ENCODE data around the gene CCM2L.

DNA sequence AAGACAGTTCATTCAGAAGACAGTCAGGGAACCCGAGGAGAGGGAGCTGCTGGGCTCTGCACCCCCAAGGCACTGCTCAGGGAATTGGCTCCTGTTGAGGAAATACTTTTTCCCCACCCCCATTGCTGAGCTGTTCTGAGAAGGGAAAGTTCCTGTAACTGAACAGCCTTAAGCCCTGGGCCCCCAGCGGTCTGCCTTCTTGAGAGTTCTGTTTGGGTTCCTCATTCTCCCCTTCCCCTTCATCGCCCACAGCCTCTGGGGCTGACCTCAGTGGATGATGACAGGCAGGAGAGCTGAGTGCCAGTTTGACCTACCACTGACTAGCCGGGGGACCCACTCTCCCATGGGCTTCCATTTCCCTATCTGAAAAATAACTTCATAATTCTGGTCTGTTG, 52.5 kb downstream of the CCM2L start:
- TF ChIP-seq, protein P1, sequence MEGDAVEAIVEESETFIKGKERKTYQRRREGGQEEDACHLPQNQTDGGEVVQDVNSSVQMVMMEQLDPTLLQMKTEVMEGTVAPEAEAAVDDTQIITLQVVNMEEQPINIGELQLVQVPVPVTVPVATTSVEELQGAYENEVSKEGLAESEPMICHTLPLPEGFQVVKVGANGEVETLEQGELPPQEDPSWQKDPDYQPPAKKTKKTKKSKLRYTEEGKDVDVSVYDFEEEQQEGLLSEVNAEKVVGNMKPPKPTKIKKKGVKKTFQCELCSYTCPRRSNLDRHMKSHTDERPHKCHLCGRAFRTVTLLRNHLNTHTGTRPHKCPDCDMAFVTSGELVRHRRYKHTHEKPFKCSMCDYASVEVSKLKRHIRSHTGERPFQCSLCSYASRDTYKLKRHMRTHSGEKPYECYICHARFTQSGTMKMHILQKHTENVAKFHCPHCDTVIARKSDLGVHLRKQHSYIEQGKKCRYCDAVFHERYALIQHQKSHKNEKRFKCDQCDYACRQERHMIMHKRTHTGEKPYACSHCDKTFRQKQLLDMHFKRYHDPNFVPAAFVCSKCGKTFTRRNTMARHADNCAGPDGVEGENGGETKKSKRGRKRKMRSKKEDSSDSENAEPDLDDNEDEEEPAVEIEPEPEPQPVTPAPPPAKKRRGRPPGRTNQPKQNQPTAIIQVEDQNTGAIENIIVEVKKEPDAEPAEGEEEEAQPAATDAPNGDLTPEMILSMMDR (IDR thresholded peaks at IDR 0.05 in 2 of 3, conservative IDR thresholded peaks at IDR 0.05 in 1 of 3; ENCODE audit: control insufficient read depth in 2 of 3, extremely low read depth in 1 of 3, insufficient read depth in 1 of 3, low read depth in 3 of 3, low read length in 3 of 3): no peak
- TF ChIP-seq EZH2 (IDR thresholded peaks at IDR 0.05; ENCODE audit: borderline replicate concordance, control insufficient read depth, low read depth, low read length) (no peak), POLR2AphosphoS5 (IDR thresholded peaks at IDR 0.05; ENCODE audit: low read length) (no peak), EED (IDR thresholded peaks at IDR 0.05; ENCODE audit: low read depth) (peak; percentile 81), NR2C2 (IDR thresholded peaks at IDR 0.05; ENCODE audit: borderline replicate concordance, control insufficient read depth, insufficient read length, low read depth) (no peak), NFIC (IDR thresholded peaks at IDR 0.05; ENCODE audit: low read depth, low read length) (peak; percentile 68; the same call in 1 of the 2 replicates)
- TF ChIP-seq, protein P2, sequence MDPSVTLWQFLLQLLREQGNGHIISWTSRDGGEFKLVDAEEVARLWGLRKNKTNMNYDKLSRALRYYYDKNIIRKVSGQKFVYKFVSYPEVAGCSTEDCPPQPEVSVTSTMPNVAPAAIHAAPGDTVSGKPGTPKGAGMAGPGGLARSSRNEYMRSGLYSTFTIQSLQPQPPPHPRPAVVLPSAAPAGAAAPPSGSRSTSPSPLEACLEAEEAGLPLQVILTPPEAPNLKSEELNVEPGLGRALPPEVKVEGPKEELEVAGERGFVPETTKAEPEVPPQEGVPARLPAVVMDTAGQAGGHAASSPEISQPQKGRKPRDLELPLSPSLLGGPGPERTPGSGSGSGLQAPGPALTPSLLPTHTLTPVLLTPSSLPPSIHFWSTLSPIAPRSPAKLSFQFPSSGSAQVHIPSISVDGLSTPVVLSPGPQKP (IDR thresholded peaks at IDR 0.05; ENCODE audit: low read depth, low read length): no peak
